SIG-M5 (cell line): ENCODE results near the gene NEMF.
"Not testable (repeated sequence)": the region's sequence is repeated elsewhere in the genome, so short reads cannot be mapped to it uniquely, and the experiment has no call there.

ENCODE experiments used
- DNase-seq: peaks from one replicate; lab custom pipeline; 2025; lab: John Stamatoyannopoulos, UW

Gene NEMF

DNA sequence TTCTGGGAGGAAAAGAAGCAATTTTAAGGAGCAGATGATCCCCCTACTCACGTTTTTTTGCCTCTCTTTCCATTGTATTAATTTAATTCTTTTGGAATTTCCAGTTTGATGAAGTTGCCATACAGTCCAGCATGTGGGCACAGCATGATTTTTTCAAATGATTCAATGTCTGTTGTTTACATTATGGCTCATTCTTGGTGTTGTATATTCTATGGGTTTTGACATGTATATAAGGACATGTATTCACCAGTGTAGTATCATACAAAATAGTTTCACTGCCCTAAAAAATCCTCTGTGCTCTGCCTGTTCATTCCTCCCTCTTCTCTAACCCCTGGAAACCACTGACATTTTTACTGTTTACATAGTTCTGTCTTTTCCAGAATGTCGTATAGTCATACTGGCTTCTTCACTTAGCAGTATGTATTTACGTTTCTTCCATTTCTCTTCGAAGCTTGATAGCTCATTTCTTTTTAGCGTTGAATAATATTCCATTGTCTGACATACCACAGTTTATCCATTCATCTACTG is 98.0 kb downstream of the NEMF start:
- DNase-seq, result no peak

GRCh38 chr14:49746476-49746875 is 106.1 kb downstream of the NEMF start:
- DNase-seq, result not testable (repeated sequence)

GRCh38 chr14:49745191-49745590 is 107.4 kb downstream of the NEMF start:
- DNase-seq, result no peak

DNA sequence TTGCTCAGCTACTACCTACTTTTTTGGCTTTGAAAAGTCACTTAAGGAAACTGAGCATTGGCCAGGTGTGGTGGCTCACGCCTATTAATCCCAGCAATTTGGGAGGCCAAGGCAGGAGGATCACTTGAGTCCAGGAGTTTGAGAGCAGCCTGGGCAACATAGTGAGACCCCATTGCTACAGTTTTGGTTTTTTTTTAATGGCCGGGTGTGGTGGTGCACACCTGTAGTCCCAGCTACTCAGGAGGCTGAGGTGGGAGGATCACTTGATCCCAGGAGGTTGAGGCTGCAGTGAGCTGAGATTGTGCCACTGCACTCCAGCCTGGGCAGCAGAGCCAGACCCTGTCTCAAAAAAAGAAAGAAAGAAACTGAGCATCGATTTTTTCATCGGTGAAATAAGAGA is 116.9 kb downstream of the NEMF start:
- not testable (repeated sequence) for DNase-seq

- DNase-seq, result no peak
These were observed 118.8 kb downstream of the NEMF start for GRCh38 chr14:49733836-49734235.

- DNase-seq, result no peak
These were observed 119.7 kb downstream of the NEMF start for GRCh38 chr14:49732896-49733295.
